HepG2 (cell line): ENCODE data around the gene ADSS1. TPM values are rescaled to one million over a fixed set of nuclear protein-coding genes. Genes with fewer than 3 reads are reported as not detected.

ENCODE experiments used
- CBX5 ChIP-seq: sonication (generic); formaldehyde crosslinking; IDR thresholded peaks from 2 replicates; pipeline ENCODE4 v1.4.0; 2020; ENCODE audit warnings: missing genetic modification reagents, borderline replicate concordance
- FIP1L1 ChIP-seq: fragments of 200-400 bp; formaldehyde crosslinking; IDR thresholded peaks from 2 replicates; pipeline ENCODE4 v1.6.1; 2018; ENCODE audit warnings: low read depth, mild to moderate bottlenecking, low read length, moderate library complexity, borderline replicate concordance; ENCODE audit not compliant: insufficient read depth
- HNRNPH1 ChIP-seq: fragments of 200-400 bp; formaldehyde crosslinking; optimal IDR thresholded peaks from 2 replicates; pipeline ENCODE3; 2017; ENCODE audit warnings: mild to moderate bottlenecking, low read depth, low read length
- KIAA2018 ChIP-seq: sonication (generic); formaldehyde crosslinking; IDR thresholded peaks from 2 replicates; pipeline ENCODE4 v1.5.0; 2020; ENCODE audit warnings: mild to moderate bottlenecking, missing genetic modification reagents, borderline replicate concordance
- MED1 ChIP-seq: sonication (generic); formaldehyde crosslinking; IDR thresholded peaks from 2 replicates; pipeline ENCODE4 v1.4.0; 2020; ENCODE audit warnings: missing genetic modification reagents
- MTA1 ChIP-seq: sonication (generic); formaldehyde crosslinking; IDR thresholded peaks from 2 replicates; pipeline ENCODE4 v1.4.0; 2020; ENCODE audit warnings: missing genetic modification reagents, mild to moderate bottlenecking, borderline replicate concordance
- MXI1 ChIP-seq: IDR thresholded peaks from 3 replicates; pipeline ENCODE4 v1.6.1; 2012; ENCODE audit warnings: low read depth, low read length, inconsistent platforms, borderline replicate concordance
- NFE2L2 ChIP-seq: fragments of 150-350 bp; IDR thresholded peaks from 2 replicates; pipeline ENCODE4 v1.6.1; 2014; ENCODE audit warnings: low read length
- ZBTB42 ChIP-seq: sonication (generic); formaldehyde crosslinking; IDR thresholded peaks from 2 replicates; pipeline ENCODE4 v1.5.0; 2020; ENCODE audit warnings: mild to moderate bottlenecking, missing genetic modification reagents
- ZFX ChIP-seq: sonication (generic); formaldehyde crosslinking; IDR thresholded peaks from 2 replicates; pipeline ENCODE4 v1.4.0; 2020; ENCODE audit warnings: mild to moderate bottlenecking, low read depth, missing genetic modification reagents, moderate library complexity
- ZNF251 ChIP-seq: sonication (generic); formaldehyde crosslinking; IDR thresholded peaks from 2 replicates; pipeline ENCODE4 v1.9.0; 2021; ENCODE audit warnings: mild to moderate bottlenecking, missing genetic modification reagents
- ZNF264 ChIP-seq: sonication (generic); formaldehyde crosslinking; IDR thresholded peaks from 2 replicates; pipeline ENCODE4 v1.4.0; 2020; ENCODE audit warnings: missing genetic modification reagents
- ZNF563 ChIP-seq: sonication (generic); formaldehyde crosslinking; IDR thresholded peaks from 2 replicates; pipeline ENCODE4 v1.8.0; 2022; ENCODE audit warnings: mild to moderate bottlenecking, moderate library complexity, missing genetic modification reagents
- ZNF572 ChIP-seq: sonication (generic); formaldehyde crosslinking; IDR thresholded peaks from 2 replicates; pipeline ENCODE4 v1.5.1; 2020; ENCODE audit warnings: mild to moderate bottlenecking, missing genetic modification reagents
- ZNF652 ChIP-seq: IDR thresholded peaks from 2 replicates; pipeline ENCODE4 v1.6.1; 2016; ENCODE audit warnings: low read depth, borderline replicate concordance
- ZNF761 ChIP-seq: sonication (generic); formaldehyde crosslinking; conservative IDR thresholded peaks from 2 replicates; pipeline ENCODE4 v1.4.0; 2020; ENCODE audit warnings: mild to moderate bottlenecking, missing genetic modification reagents
- ZZZ3 ChIP-seq: sonication (generic); formaldehyde crosslinking; IDR thresholded peaks from 2 replicates; pipeline ENCODE4 v1.4.0; 2020; ENCODE audit warnings: missing genetic modification reagents, mild to moderate bottlenecking, borderline replicate concordance
- polyA plus RNA-seq, 8 experiments: library from polyadenylated mRNA; depleted of rRNA in 3 of 8; stranded (reverse) in 7 of 8; unstranded in 1 of 8; fragments of >200 nt; fragmentation: Illumina TruSeq in 4 of 8; extraction: Trizol in 4 of 8; gene quantifications; 2 replicates each; pipeline versions ENCODE4 v1.2.1 to v1.2.3, GENCODE V29; 2011 to 2016; ENCODE audit warnings: low read depth in 4 of 8, missing spikeins in 1 of 8, mixed read lengths in 1 of 8; ENCODE audit not compliant: insufficient read depth in 1 of 8
- total RNA-seq, 5 experiments: library from RNA; depleted of rRNA; stranded (reverse); fragments of >200 nt; fragmentation: Illumina TruSeq; extraction: Trizol; gene quantifications; 2 replicates each; pipeline ENCODE4 v1.2.3, GENCODE V29; 2016; ENCODE audit warnings: low read depth in 1 of 5
- TF ChIP-seq, protein P1 (sequence below): sonication (generic); formaldehyde crosslinking; IDR thresholded peaks from 2 replicates; pipeline ENCODE4 v1.5.1; 2020; ENCODE audit warnings: missing genetic modification reagents, mild to moderate bottlenecking, borderline replicate concordance
- TF ChIP-seq, protein P2 (sequence below): conservative IDR thresholded peaks from 2 replicates; pipeline ENCODE4 v1.6.1; 2018; ENCODE audit warnings: missing genetic modification reagents

Gene ADSS1
- total and polyA plus RNA-seq, 2 of the 13 experiments (the other 11 are each of a cell fraction or from before 2014, with no cell fraction given), result 1.0 to 36.7 TPM

GRCh38 chr14:104687601-104688504 lies 36.2 kb upstream of the ADSS1 start (continued):
- TF ChIP-seq MED1 (CRISPR knock-in tag) (peak; percentile 83), MTA1 (CRISPR knock-in tag) (peak; percentile 86), ZNF563 (CRISPR knock-in tag) (peak; percentile 64), CBX5 (CRISPR knock-in tag) (0 out of 2 replicates have a peak, but pooled peaks have one; percentile 14), KIAA2018 (no peak), ZNF251 (CRISPR knock-in tag) (no peak), ZZZ3 (CRISPR knock-in tag) (no peak), ZBTB42 (CRISPR knock-in tag) (no peak), FIP1L1 (no peak), ZFX (CRISPR knock-in tag) (peak; percentile 90), ZNF572 (0 out of 2 replicates have a peak, but pooled peaks have one; percentile 54), MXI1 (peak; percentile 46; the same call in 1 of the 3 replicates), ZNF761 (CRISPR knock-in tag) (peak; percentile 39; the same call in 1 of the 2 replicates), HNRNPH1 (no peak), NFE2L2 (no peak), ZNF264 (peak; percentile 99), ZNF652 (CRISPR knock-in tag) (no peak)
- TF ChIP-seq, protein P1, sequence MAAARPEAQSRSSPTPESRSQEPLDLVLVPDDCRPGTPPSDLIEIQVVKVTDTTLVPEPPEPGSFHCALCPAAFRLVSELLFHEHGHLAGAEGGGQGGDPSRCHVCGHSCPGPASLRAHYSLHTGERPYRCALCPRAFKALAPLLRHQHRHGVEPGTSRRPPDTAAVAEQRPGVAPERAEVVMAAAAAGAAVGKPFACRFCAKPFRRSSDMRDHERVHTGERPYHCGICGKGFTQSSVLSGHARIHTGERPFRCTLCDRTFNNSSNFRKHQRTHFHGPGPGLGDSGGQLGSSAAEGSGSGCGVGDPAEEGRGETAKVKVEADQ (CRISPR knock-in tag), result 0 out of 2 replicates have a peak, but pooled peaks have one; percentile 14
- TF ChIP-seq, protein P2, sequence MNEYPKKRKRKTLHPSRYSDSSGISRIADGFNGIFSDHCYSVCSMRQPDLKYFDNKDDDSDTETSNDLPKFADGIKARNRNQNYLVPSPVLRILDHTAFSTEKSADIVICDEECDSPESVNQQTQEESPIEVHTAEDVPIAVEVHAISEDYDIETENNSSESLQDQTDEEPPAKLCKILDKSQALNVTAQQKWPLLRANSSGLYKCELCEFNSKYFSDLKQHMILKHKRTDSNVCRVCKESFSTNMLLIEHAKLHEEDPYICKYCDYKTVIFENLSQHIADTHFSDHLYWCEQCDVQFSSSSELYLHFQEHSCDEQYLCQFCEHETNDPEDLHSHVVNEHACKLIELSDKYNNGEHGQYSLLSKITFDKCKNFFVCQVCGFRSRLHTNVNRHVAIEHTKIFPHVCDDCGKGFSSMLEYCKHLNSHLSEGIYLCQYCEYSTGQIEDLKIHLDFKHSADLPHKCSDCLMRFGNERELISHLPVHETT (CRISPR knock-in tag), result 0 out of 2 replicates have a peak, but pooled peaks have one; percentile 40
